GM12878 (cell line): ENCODE measurements around the gene ZNF366. TPM values are rescaled to one million over a fixed set of nuclear protein-coding genes. Genes with fewer than 3 reads are reported as not detected.

Experiments
- ATAC-seq: fragments of 200-7000 bp; cut with Tn5 transposase; 3 replicates; pipeline ENCODE4 v1.9.1; 2020; ENCODE audit warnings: mild to moderate bottlenecking, moderate library complexity
- BruUV-seq: library from RNA; stranded (reverse); fragments of 400-500 nt; replicated peaks from 2 replicates; lab custom pipeline; 2021; lab: Mats Ljungman, UMichigan
- CTCF ChIA-PET: fragments of 300-600 bp; sonication (Branson Sonifier 250); formaldehyde crosslinking; extraction: SDS; loops from one replicate; lab custom pipeline; 2021; ENCODE audit warnings: inconsistent platforms; lab: Yijun Ruan, JAX
- POLR2A ChIA-PET: fragments of 350-600 bp; formaldehyde crosslinking; extraction: SDS; loops from one replicate; lab custom pipeline; 2021; ENCODE audit warnings: inconsistent platforms; lab: Charles Lee
- RAD21 ChIA-PET: fragments of 300-600 bp; sonication (Branson Sonifier 250); formaldehyde crosslinking; loops from one replicate; lab custom pipeline; 2023; ENCODE audit warnings: antibody characterized with exemption; ENCODE audit not compliant: unreplicated experiment; lab: Charles Lee
- SMC1A ChIA-PET: fragments of 300-600 bp; sonication (Branson Sonifier 250); formaldehyde crosslinking; loops from one replicate; lab custom pipeline; 2023; ENCODE audit not compliant: unreplicated experiment, uncharacterized antibody; lab: Charles Lee
- DNase-seq: peaks from one replicate; pipeline ENCODE4 v3.0.0-alpha.2; 2011; ENCODE audit warnings: low read depth, low spot score
- FAIRE-seq: peaks from 3 replicates; lab custom pipeline; 2011; peaks lifted over from hg19 to GRCh38; lab: Jason Lieb, UNC
- H2AFZ ChIP-seq: 2 replicates; pipeline ENCODE4 v1.6.0; 2011; ENCODE audit warnings: low read depth, low read length, control low read depth; ENCODE audit not compliant: control insufficient read depth
- H3K27ac ChIP-seq: 2 replicates; pipeline ENCODE4 v1.5.1; 2011; ENCODE audit warnings: control low read depth; ENCODE audit not compliant: control insufficient read depth, insufficient read depth
- H3K27me3 ChIP-seq, 2 experiments: replicated peaks in 1 of 2; 2 replicates each; pipeline versions ENCODE4 v1.6.0 to v1.6.1; 2011; ENCODE audit warnings: low read length in 1 of 2; ENCODE audit not compliant: control insufficient read depth in 2 of 2, insufficient read depth in 2 of 2
- H3K36me3 ChIP-seq, 2 experiments: 2 replicates each; pipeline ENCODE4 v1.5.1; 2011; ENCODE audit warnings: low read length in 1 of 2; ENCODE audit not compliant: control insufficient read depth in 2 of 2, insufficient read depth in 2 of 2
- H3K4me1 ChIP-seq: 2 replicates; pipeline ENCODE4 v1.6.1; 2011; ENCODE audit warnings: mild to moderate bottlenecking, low read length, moderate library complexity, mixed read lengths; ENCODE audit not compliant: control insufficient read depth, insufficient read depth
- H3K4me2 ChIP-seq: 2 replicates; pipeline ENCODE4 v1.6.0; 2011; ENCODE audit warnings: control low read depth; ENCODE audit not compliant: control insufficient read depth, insufficient read depth
- H3K4me3 ChIP-seq: fragments of 200-600 bp; sonication (generic); 2 replicates; pipeline ENCODE4 v1.5.1; 2016
- H3K79me2 ChIP-seq: 2 replicates; pipeline ENCODE4 v1.6.0; 2011; ENCODE audit warnings: low read length; ENCODE audit not compliant: control insufficient read depth, insufficient read depth
- H3K9ac ChIP-seq: 2 replicates; pipeline ENCODE4 v1.8.0; 2011; ENCODE audit warnings: low read length, control low read depth, mixed read lengths; ENCODE audit not compliant: control insufficient read depth, insufficient read depth
- H3K9me3 ChIP-seq: replicated peaks from 3 replicates; pipeline ENCODE4 v1.5.1; 2011; ENCODE audit warnings: mild to moderate bottlenecking, low read length; ENCODE audit not compliant: control insufficient read depth, insufficient read depth
- H4K20me1 ChIP-seq: 2 replicates; pipeline ENCODE4 v1.6.0; 2011; ENCODE audit not compliant: control insufficient read depth, insufficient read depth
- ATF3 ChIP-seq: IDR thresholded peaks from 2 replicates; pipeline ENCODE4 v1.6.1; 2011; ENCODE audit warnings: low read depth, mild to moderate bottlenecking, low read length, moderate library complexity, borderline replicate concordance; ENCODE audit errors: extremely low read depth
- ELK1 ChIP-seq: IDR thresholded peaks from 2 replicates; pipeline ENCODE4 v1.6.1; 2012; ENCODE audit warnings: low read depth, low read length, improper control_type of control experiment
- FOS ChIP-seq: IDR thresholded peaks from 3 replicates; pipeline ENCODE4 v1.6.1; 2011; ENCODE audit warnings: borderline replicate concordance; ENCODE audit not compliant: insufficient read length; ENCODE audit errors: extremely low read depth
- IKZF1 ChIP-seq: fragments of 450-650 bp; conservative IDR thresholded peaks from 2 replicates; pipeline ENCODE4 v1.6.1; 2017; ENCODE audit warnings: antibody characterized with exemption, mild to moderate bottlenecking
- IRF4 ChIP-seq: IDR thresholded peaks from 2 replicates; pipeline ENCODE4 v1.6.1; 2011; ENCODE audit warnings: low read depth, low read length
- RB1 ChIP-seq: fragments of 450-650 bp; formaldehyde crosslinking; IDR thresholded peaks from 2 replicates; pipeline ENCODE4 v1.6.1; 2017; ENCODE audit warnings: mild to moderate bottlenecking, borderline replicate concordance
- YBX1 ChIP-seq: fragments of 450-650 bp; IDR thresholded peaks from 2 replicates; pipeline ENCODE4 v1.6.1; 2016; ENCODE audit warnings: antibody characterized with exemption
- WGBS: methylation state at CpG from one replicate; pipeline ENCODE4 v1.1.6; 2016; ENCODE audit warnings: low lambda C conversion rate; ENCODE audit not compliant: insufficient replicate concordance, insufficient coverage; ENCODE audit errors: missing lambda C conversion rate; 5-methylcytosine and 5-hydroxymethylcytosine counted together
- in situ Hi-C: fragments of 300-500 bp; cut with MboI; formaldehyde crosslinking; loops from 9 replicates; pipeline ENCODE4 v1.14.3; 2018; ENCODE audit warnings: mixed read lengths
- intact Hi-C: fragments of 100-400 bp; cut with micrococcal nuclease; formaldehyde crosslinking; loops from one replicate; pipeline ENCODE4 v1.14.2; 2022; ENCODE audit not compliant: unreplicated experiment
- polyA plus RNA-seq, 11 experiments: library from polyadenylated mRNA; depleted of rRNA in 4 of 11; unstranded in 6 of 11; stranded (reverse) in 5 of 11; fragments of >200 nt; fragmentation: Nextera tagmentation in 4 of 11; fragmentation: Illumina TruSeq in 1 of 11; extraction: Ambion mirVana in 4 of 11; extraction: Trizol in 1 of 11; gene quantifications; 1 replicate in 1 of 11; 2 replicates in 10 of 11; pipeline versions ENCODE4 v1.2.1 to v1.2.3, GENCODE V29; 2011 to 2016; ENCODE audit warnings: inconsistent platforms in 2 of 11, missing spikeins in 2 of 11, low read depth in 1 of 11
- total RNA-seq, 4 experiments: library from RNA; depleted of rRNA in 3 of 4; stranded (reverse); fragments of >200 nt in 3 of 4; fragmentation: Illumina TruSeq in 1 of 4; extraction: Trizol in 1 of 4; gene quantifications; 2 replicates each; pipeline versions ENCODE4 v1.2.1 to v1.2.3, GENCODE V29; 2013 to 2021

ZNF366 gene
- total and polyA plus RNA-seq, 10 of the 15 experiments (the other 5 are each of a cell fraction or from before 2014, with no cell fraction given), result 0.01 to 0.18 (median 0.04) TPM; not detected in 6

GRCh38 chr5:72516916-72517315 lies 9.7 kb upstream of the ZNF366 start:
- Histone ChIP-seq H3K4me3 (no peak overlapping the region), H3K27ac (no peak overlapping the region), H3K9ac (no peak overlapping the region), H3K9me3 (peaks cover 14% of the 10 kb centered on the region), H2AFZ (no peak overlapping the region), H3K4me2 (no peak overlapping the region), H4K20me1 (no peaks in the 10 kb centered on the region), H3K4me1 (peaks cover 12% of the 10 kb centered on the region), H3K36me3 (no peaks in the 10 kb centered on the region), H3K79me2 (no peaks in the 10 kb centered on the region), H3K27me3 (no peaks in the 10 kb centered on the region)
- BruUV-seq, result no TSS peak
- WGBS, result 35% methylated on average over 2 of the region's 2 CpGs
- in situ Hi-C loops (loop anchor here (10.0 kb wide), 1 partner anchor 142 kb away; no protein-coding TSS in a partner anchor), intact Hi-C loops (no loop called here)
- ChIA-PET CTCF (no interaction called here), POLR2A (interaction anchor here (1.0 kb wide), 1 partner anchor 48 kb away, joined by 3 read pairs; no protein-coding TSS in a partner anchor), SMC1A (interaction anchor here (0.8 to 1.4 kb wide), 4 partner anchors 9 to 30 kb away, joined by 3 read pairs; no protein-coding TSS in a partner anchor), RAD21 (interaction anchor here (1.1 to 1.4 kb wide), 2 partner anchors 27 to 51 kb away, joined by 3 to 5 read pairs; no protein-coding TSS in a partner anchor)
- no peak for TF ChIP-seq IKZF1
- TF ChIP-seq ATF3, result no peak
- TF ChIP-seq ELK1, result no peak
- no peak for TF ChIP-seq FOS
- TF ChIP-seq IRF4, result no peak
- TF ChIP-seq RB1, result no peak
- TF ChIP-seq YBX1, result no peak
- ATAC-seq, result no peak
- FAIRE-seq, result no peak
- no peak for DNase-seq
